ENCODE results near the gene MMP28.
"Not testable (repeated sequence)": the region's sequence is repeated elsewhere in the genome, so short reads cannot be mapped to it uniquely, and the experiment has no call there.

Gene MMP28

DNA sequence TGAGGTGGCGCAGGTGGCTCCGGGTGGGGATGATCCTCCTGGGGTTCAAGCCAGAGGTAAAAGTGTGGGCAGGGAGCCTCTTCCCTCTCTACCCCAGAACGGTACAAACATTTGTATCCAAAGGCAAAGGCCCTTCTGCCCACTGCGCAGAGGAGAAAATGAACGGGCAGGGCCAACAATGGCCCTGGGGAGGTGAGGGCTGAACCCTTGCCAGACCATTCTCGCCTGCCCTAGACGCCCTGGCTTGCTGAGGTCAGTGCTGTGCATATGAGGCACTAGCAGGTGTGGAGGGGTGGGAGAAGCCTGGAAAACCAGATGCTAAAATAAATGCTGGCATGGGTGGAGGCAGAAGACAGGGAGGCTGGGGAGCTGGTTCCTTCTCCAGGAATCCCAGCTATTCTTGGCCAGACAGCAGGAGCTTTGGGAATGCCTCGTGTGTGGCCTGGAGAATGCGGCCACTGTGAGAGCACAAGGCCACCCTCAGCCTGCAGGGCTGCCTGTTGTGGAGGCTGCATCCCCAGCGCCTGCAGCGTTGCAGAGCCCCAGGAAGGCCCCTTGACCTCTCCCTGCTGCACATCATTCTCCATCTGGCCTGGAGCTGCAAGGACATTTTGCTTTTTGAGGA is 30.2 kb downstream of the MMP28 start:
- no peak for FAIRE-seq

DNA sequence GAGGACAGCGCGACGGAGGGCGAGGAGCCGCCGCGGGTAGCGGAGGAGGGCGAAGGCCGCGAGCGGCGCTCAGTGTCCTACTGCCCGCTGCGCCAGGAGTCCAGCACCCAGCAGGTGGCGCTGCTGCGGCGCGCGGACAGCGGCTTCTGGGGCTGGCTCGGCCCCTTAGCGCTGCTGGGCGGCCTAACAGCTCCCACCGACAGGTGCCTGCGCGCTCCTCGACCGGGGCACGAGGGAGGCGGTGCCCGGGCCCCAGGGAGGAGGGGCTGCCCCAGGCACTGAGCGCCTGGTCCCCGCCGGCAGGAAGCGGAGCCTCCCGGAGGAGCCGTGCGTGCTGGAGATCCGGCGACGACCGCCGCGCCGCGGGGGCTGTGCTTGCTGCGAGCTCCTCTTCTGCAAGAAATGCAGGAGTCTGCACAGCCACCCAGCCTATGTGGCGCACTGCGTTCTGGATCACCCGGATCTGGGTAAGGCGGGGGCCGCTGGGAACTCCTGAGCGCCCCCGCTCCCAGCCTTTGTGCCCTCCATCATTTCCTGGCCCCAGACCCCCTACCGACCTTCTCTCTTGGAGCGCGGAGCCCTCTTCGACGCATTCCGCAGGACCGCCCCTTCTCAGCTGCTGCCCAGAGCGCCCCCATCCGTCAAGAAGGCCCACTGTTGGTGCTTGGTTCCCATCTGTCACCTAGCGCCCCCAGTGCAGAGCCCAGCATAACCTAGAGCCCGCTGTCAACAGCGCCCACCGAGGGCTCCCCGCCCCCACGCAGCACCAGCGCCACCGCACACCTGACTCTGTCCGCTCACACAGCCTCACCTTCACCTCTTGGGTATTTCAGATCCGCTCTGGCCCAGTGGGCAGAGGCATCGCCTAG is 31.1 kb downstream of the MMP28 start:
- no peak for FAIRE-seq

GRCh38 chr17:35763767-35764122 is 31.7 kb downstream of the MMP28 start:
- no peak for FAIRE-seq

DNA sequence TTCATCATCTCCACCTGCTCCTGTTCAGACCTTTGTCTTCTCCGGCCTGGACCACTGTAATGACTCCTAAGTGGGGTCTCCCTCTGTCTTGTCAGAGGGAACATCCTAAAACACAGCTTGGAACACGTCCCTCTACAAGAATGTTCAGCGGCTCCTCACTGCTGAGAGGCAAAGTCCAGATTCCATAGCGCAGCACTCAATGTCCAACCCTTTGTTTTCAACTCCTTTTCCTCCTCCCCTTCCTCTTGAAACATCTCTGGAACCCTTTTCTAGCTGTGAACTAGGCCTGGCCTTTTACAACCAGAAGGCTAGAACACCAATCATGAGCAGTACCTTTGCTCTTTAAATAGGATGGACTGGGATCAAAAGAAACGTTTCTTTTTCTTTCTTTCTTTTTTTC is 33.8 kb downstream of the MMP28 start:
- no peak for FAIRE-seq

DNA sequence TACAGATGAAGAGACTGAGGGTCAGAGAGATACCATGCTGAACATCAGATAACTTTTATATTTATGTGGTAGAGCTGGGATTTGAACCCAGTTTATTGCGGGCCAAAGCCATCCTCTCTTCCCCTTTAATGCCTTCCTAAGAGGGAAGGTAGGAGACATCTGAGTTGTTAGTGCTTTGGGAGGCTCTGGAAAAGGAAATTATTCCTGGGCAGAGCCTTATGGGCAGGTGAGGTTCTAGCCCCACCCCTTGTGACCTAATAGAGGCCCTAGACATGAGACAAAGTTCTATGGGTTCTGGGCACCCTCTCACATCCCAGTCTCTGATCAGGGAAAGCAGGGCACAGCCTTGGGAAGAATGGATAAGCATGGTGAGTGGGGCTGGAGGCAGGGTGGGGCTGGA is 34.9 kb downstream of the MMP28 start, which contains the start of gene C17orf50:
Gene C17orf50, plus strand, starts transcription at position 301 of the 400 bp plus-strand sequence. Its CDS starts 55 bp downstream, at position 356.
- no peak for FAIRE-seq

GRCh38 chr17:35757243-35757642 is 38.2 kb downstream of the MMP28 start:
- FAIRE-seq = no peak

GRCh38 chr17:35752945-35753764 is 42.3 kb downstream of the MMP28 start, which contains the start of gene GAS2L2:
TSS of gene GAS2L2 (minus strand) at chr17:35753239. CDS start at chr17:35752850, 389 bp downstream.
- no peak for FAIRE-seq

DNA sequence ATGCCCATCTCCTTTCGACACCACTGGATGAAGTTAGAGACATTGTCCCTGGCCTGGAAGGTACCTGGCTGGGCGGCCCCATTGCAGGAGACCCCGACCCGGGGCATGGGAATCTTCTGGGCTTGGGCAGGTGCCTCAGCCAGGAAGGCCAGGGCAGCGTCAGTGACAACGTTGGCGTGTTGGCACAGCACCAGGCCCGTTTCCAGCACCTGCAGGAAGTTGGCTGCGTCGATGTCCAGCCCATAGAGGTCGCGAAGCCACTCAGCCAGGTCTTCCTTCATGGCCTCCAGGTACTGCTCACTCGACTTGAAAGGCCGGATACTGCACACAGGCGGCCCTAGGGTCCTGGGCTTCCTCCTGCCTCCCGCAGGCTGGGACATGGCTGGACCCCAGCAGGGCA is 43.0 kb downstream of the MMP28 start:
- no peak for FAIRE-seq

DNA sequence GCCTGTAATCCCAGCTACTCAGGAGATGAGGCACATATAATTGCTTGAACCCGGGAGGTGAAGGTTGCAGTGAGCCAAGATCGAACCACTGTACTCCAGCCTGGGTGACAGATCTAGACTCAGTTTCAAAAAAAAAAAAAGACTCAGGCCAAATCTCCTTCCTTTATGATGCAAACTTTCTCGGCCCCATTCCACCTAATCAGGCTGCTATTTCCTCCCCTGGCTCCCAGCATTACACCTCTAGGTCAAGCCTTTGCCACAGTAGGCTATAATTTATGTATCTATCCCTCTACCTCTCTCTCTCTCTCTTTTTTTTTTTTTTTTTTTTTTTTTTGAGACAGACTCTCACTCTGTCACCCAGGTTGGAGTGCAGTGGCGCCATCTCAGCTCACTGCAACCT is 43.9 kb downstream of the MMP28 start:
- FAIRE-seq = not testable (repeated sequence)

DNA sequence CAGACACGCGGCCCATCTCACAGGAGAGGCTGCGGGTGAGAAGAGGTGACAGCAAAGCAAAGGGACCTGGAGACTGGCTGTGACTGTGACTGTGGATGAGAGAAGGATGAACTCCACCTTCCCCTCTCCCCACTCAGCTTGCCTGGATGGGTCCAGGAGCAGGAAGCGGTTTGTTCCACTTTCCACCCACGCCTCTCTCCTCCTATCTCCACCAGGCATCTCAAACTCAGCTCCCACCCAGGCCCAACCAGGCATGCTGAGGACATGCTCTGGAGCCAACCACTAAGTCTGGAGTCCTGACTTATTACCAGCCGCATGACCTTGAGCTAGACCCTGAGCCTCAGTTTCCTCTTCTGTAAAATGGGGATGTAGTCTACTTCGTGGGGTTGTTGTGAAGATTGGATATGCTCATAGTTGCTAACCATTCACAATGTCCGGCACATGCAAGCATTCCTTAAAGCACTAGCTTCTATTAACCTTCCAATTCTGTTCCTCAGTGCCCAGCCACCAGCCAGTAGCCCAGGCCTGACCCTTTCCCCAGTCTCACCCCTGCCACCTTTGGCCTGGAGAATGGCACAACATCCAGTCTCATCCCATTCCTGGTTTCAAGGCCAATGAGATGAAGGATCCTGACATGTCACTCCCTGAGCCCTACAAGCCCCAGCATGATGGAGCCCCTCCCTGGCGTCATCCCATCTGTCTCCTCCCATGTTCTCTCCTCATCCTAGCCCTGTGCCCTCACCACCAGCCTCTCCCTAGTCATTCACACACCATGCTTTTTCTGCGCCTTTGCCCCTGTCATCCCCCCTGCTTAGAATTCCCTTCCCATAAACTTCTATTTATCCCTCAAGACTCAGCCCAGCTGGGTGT is 44.7 kb downstream of the MMP28 start:
- no peak for FAIRE-seq

DNA sequence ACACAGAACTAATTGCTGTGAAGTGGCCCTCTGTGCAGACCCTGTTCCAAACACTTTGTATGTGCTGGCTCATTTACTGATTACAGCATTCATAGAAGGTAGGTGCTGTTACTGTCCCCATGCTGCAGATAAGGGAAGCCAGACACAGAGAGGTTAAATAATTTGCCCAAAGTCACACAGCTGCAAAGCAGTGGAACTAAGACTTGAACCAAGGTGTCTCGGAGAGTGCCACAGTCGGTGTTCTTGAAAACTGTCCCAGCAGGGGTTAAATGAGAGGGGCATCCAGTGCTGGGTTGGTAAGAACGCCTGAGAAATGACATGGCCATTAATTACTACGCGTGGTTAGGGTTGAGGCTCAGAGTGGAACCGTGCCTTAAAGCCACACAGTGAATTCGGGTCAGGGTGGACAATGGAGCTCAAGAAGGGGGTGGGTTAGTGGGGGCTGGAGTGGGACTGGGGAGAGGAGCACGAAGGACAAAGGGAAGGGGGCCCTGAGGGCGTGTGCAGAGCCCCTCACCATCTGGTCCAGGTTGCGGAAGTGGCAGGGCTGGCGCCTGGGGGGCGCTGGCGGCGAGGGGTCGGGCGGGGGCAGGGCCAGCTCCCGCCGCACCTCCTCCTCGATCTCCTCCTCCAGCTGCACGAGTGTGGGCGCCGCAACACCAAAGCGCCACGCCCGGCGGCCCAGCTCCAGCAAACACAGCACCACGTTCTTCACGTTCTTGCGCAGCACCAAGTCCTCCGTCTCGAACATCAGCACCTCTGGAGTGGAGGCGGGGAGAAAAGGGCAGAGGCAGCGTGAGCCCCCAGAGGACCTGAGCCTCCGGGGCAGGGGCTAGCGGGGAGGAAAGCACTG is 45.7 kb downstream of the MMP28 start:
- no peak for FAIRE-seq

DNA sequence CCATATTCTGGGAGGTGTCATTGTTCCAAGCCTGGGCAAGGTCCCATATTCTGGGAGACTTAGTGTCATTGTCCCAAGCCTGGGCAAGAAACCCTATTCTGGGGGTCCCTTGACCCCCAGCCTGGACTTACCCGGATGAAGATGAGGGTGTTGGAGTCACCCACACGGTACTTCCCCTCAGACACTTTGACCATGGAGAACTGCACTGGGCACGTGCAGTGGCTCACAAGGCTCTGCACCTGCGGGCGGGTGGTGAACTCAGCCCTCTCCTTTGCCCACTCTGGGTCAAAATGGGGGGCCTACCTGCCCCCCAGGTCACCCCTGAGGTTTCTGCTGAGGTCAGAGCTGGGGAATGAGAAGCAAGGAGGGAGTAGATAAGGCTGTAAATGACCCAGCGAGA is 46.5 kb downstream of the MMP28 start:
- FAIRE-seq = no peak

DNA sequence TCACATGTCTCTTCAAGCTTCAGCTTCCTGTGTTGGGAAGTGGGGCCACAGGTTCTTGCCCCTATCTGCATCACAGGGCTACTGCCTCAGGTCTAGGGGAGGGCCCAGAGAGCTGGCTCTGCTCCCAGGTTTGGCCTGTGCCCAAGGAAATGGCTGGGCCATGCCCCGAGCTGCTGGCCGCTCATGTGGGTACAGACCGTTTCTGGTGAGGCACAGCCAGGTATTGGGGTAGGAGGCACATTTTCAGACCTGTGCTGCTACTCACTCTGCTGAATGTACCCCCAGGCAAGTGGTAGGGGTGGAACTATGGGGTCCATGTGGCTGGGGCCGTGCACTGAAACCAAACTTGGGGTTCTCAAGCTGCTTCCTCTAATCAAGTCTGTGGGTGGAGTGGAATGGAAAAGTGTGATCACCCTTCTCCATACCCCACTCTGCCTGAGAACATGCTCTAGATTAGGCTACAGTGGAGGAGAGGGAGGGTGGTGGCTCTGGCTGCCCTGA is 47.0 kb downstream of the MMP28 start:
- FAIRE-seq = no peak

- FAIRE-seq = no peak
Measured at GRCh38 chr17:35747540-35748017, 47.9 kb downstream of the MMP28 start.

GRCh38 chr17:35745749-35746320 is 49.6 kb downstream of the MMP28 start:
- FAIRE-seq = no peak

DNA sequence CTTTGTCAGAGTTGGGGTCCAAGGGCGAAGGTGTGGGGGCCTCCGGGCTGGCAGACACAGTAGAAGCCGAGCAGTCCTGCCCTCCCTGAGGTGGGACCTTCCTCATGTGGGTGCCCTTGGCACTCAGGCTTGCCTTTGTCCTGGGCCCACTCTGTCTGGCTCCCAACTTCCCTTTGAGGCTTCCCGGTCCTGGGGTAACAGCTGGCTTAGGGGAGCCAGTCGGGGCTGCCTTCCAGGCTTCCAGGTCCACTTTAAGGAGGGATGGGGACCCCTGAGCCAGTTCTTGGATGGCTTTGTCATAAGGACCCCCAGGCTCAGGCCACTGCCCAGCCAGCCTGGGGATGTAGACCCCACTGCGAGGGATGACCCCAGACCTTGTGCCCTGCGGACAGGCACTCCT is 50.2 kb downstream of the MMP28 start:
- FAIRE-seq = no peak

GRCh38 chr17:35744830-35745229 is 50.6 kb downstream of the MMP28 start:
- FAIRE-seq = no peak

GRCh38 chr17:35743626-35744328 is 51.7 kb downstream of the MMP28 start:
- no peak for FAIRE-seq

DNA sequence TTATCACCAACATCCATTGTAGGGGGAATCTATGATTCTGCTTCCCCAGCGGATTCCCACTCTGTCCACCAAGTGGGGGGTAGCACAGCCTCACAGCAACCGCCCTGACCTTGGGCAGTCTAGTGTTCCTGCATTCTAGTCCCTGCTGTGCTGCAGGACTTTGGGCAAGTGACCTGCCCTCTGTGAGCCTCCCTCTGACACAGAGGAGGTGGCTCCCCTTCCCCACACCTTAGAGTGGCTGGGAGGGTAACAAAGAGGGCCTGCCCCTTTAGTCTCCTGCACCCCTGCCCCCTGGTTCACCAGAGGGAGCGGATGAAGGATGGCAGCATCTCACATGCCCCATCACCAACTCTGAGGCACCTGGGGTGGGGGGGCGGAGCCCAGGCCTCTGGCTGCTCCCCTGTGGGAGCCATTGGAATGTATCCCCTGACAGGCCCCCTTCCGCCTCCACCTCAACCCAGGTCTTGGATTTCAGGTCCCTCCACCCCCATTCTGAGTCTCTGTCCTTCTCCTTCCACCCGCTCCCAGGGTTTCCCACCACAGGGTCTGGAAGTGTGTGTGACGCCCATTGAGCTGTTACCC is 52.5 kb downstream of the MMP28 start:
- FAIRE-seq = no peak
